Peyer's patch (tissue), 4 donors: ENCODE data around the gene TERB1. TPM values are rescaled to one million over a fixed set of nuclear protein-coding genes. Genes with fewer than 3 reads are reported as not detected.
A peak's percentile ranks its signal among the peaks of the same experiment; 100 is the strongest.

Experiments used
- DNase-seq, 3 donors: peaks; one replicate each; pipeline ENCODE4 v3.0.0-alpha.2; 2017 to 2019
- H3K27ac ChIP-seq, 4 donors: fragments of 200-600 bp; sonication (generic); one replicate each; pipeline ENCODE4 v1.5.1; 2016 to 2019
- H3K27me3 ChIP-seq, 2 donors: fragments of 200-600 bp; sonication (generic); one replicate each; pipeline ENCODE4 v1.5.1; 2019
- H3K36me3 ChIP-seq, 3 donors: fragments of 200-600 bp; sonication (generic); one replicate each; pipeline ENCODE4 v1.5.1; 2016 to 2019
- H3K4me1 ChIP-seq, 4 donors: fragments of 200-600 bp; sonication (generic); one replicate each; pipeline ENCODE4 v1.5.1; 2016 to 2019
- H3K4me3 ChIP-seq, 4 donors: fragments of 200-600 bp; sonication (generic); 1 replicate in 3 of 4; 2 replicates in 1 of 4; pipeline ENCODE4 v1.5.1; 2016 to 2019; ENCODE audit warnings: mild to moderate bottlenecking in 1 of 4
- H3K9me3 ChIP-seq, 4 donors: fragments of 200-600 bp; sonication (generic); one replicate each; pipeline ENCODE4 v1.5.1; 2016 to 2019; ENCODE audit warnings: mild to moderate bottlenecking in 1 of 4
- POLR2A ChIP-seq, 2 donors: fragments of 450-650 bp; IDR thresholded peaks; one replicate each; pipeline ENCODE4 v1.5.1; 2017; ENCODE audit warnings: antibody characterized with exemption in 2 of 2, mild to moderate bottlenecking in 2 of 2, moderate library complexity in 2 of 2
- total RNA-seq, 4 donors: library from RNA; depleted of rRNA; stranded (reverse); fragments of >200 nt; gene quantifications; one replicate each; pipeline ENCODE4 v1.1.0, GENCODE V29; 2016
- TF ChIP-seq, protein P1 (sequence below), 6 experiments: fragments of 450-650 bp in 4 of 6; fragments of 200-600 bp in 2 of 6; sonication (generic) in 1 of 6; IDR thresholded peaks; one replicate each; pipeline ENCODE4 v1.5.1; 2017 to 2019; ENCODE audit warnings: antibody characterized with exemption in 6 of 6, mild to moderate bottlenecking in 3 of 6, moderate library complexity in 1 of 6

TERB1 gene
- total RNA-seq, 4 donors from 2014 or later: 0.40 TPM; not detected in 3

- Histone ChIP-seq H3K36me3 (peaks cover 0 to 13% (median 0%) of the 10 kb centered on the region in 3 donors), H3K27me3 (no peaks in the 10 kb centered on the region), H3K9me3 (no peaks in the 10 kb centered on the region), H3K4me3 (no peak overlapping the region), H3K4me1 (peaks cover 0 to 22% (median 8%) of the 10 kb centered on the region in 4 donors), H3K27ac (no peak overlapping the region)
- no peak for DNase-seq
- TF ChIP-seq, protein P1, sequence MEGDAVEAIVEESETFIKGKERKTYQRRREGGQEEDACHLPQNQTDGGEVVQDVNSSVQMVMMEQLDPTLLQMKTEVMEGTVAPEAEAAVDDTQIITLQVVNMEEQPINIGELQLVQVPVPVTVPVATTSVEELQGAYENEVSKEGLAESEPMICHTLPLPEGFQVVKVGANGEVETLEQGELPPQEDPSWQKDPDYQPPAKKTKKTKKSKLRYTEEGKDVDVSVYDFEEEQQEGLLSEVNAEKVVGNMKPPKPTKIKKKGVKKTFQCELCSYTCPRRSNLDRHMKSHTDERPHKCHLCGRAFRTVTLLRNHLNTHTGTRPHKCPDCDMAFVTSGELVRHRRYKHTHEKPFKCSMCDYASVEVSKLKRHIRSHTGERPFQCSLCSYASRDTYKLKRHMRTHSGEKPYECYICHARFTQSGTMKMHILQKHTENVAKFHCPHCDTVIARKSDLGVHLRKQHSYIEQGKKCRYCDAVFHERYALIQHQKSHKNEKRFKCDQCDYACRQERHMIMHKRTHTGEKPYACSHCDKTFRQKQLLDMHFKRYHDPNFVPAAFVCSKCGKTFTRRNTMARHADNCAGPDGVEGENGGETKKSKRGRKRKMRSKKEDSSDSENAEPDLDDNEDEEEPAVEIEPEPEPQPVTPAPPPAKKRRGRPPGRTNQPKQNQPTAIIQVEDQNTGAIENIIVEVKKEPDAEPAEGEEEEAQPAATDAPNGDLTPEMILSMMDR (IDR thresholded peaks at IDR 0.05): no peak
- TF ChIP-seq POLR2A (IDR thresholded peaks at IDR 0.05): no peak
These were observed 48.4 kb downstream of the TERB1 start for GRCh38 chr16:66752958-66753357.

GRCh38 chr16:66752379-66752778 is 49.0 kb downstream of the TERB1 start:
- peaks cover 0 to 22% (median 8%) of the 10 kb centered on the region in 4 donors for H3K4me1 ChIP-seq
- H3K36me3 ChIP-seq: peaks cover 0 to 18% (median 0%) of the 10 kb centered on the region in 3 donors
- no peaks in the 10 kb centered on the region for H3K27me3 ChIP-seq
- H3K9me3 ChIP-seq: no peaks in the 10 kb centered on the region
- H3K27ac ChIP-seq: no peak overlapping the region
- H3K4me3 ChIP-seq: no peak overlapping the region
- TF ChIP-seq, protein P1 (IDR thresholded peaks at IDR 0.05): no peak
- no peak for TF ChIP-seq POLR2A (IDR thresholded peaks at IDR 0.05)
- DNase-seq: no peak

DNA sequence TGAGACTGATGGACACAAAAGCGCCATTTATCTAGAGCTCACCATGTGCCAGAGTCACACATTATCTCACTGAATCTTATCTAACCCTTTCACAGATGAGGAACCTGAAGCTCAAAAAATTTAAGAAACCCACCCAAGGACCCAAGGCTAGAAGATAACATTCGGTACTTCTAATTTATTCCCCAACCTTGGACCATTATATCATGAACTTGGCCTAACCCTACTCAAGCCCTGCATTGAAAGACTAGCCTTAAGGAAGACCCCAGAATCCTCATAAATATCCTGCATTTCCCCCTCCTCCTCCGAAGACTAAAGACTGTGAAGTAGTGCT is 49.4 kb downstream of the TERB1 start:
- H3K9me3 ChIP-seq: no peaks in the 10 kb centered on the region
- peak overlapping the region; percentile 97 to 100 (median 99) for H3K4me3 ChIP-seq
- TF ChIP-seq POLR2A (IDR thresholded peaks at IDR 0.05): no peak
- TF ChIP-seq, protein P1 (IDR thresholded peaks at IDR 0.05): no peak
- H3K27me3 ChIP-seq: no peaks in the 10 kb centered on the region
- peak overlapping the region; percentile 83 to 98 (median 84) for H3K27ac ChIP-seq
- H3K4me1 ChIP-seq: peaks cover 0 to 25% (median 8%) of the 10 kb centered on the region in 4 donors
- peaks cover 0 to 18% (median 0%) of the 10 kb centered on the region in 3 donors for H3K36me3 ChIP-seq
- no peak for DNase-seq

DNA sequence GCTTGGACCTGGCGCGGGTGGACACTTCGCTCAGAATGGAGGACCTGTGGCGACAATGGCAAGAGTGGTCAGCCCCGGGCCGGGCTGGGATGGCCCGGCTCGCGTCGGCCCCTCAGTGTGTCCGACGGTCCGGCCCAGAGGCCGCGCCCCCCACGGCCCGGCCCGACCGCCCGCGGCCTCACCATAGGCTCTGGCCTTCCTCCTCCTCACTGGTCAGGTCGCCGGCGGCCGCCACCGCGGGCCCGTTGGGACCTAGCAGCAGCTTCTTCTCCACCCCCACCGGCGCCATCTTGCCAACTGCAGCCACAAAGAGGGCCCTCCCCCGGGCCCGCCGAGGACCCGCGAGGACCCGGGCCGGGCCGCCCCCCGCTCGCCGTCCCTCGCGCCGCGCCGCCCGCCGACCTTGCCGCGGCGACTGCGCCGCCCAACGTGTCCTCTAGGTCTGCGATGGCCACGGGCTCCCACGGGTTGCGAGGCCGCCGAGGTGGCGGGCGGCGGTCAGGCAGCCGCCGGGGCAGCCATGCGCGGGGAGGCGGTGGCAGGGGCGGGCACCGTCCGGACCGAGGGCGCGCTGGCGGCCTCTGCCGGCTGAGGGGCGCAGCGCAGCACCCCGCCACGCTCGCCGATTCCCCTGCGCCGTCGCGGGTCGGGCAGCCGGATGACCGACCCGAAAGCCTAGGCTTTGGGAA is 49.9 kb downstream of the TERB1 start, which contains the start of gene DYNC1LI2:
TSS of gene DYNC1LI2 (minus strand) at position 307 of the 689 bp plus-strand sequence. CDS start at position 289, 18 bp downstream.
- Histone ChIP-seq H3K36me3 (peaks cover 0 to 18% (median 0%) of the 10 kb centered on the region in 3 donors), H3K27me3 (no peaks in the 10 kb centered on the region), H3K4me3 (peak within 1 kb of the TSS; percentile 97 to 100 (median 99)), H3K27ac (peak within 1 kb of the TSS; percentile 83 to 98 (median 84)), H3K9me3 (no peaks in the 10 kb centered on the region), H3K4me1 (peaks cover 0 to 27% (median 8%) of the 10 kb centered on the region in 4 donors)
- TF ChIP-seq, protein P1 (IDR thresholded peaks at IDR 0.05): peak; percentile 78 to 98 (median 95)
- peak in 1 of 2 donors; percentile 15 for TF ChIP-seq POLR2A (IDR thresholded peaks at IDR 0.05)
- peak; percentile 65 to 88 (median 84) for DNase-seq

DNA sequence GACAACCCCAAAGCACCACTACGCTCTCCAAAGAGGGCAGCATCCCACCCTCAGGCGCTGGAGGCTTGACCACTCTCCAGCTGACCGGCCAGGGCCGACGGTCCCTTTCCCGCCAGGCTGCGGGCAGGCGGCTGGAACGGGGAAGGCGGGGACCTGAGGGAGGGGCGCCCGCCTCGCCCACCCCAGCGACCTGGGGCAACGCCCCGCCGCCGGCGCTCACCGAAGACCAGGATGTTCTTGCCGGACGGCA is 50.4 kb downstream of the TERB1 start:
- H3K36me3 ChIP-seq: peaks cover 0 to 22% (median 0%) of the 10 kb centered on the region in 3 donors
- H3K27ac ChIP-seq: peak overlapping the region; percentile 83 to 98 (median 84)
- no peak for DNase-seq
- H3K4me3 ChIP-seq: peak overlapping the region; percentile 97 to 100 (median 99)
- no peaks in the 10 kb centered on the region for H3K9me3 ChIP-seq
- TF ChIP-seq POLR2A (IDR thresholded peaks at IDR 0.05): no peak
- TF ChIP-seq, protein P1 (IDR thresholded peaks at IDR 0.05): no peak
- no peaks in the 10 kb centered on the region for H3K27me3 ChIP-seq
- H3K4me1 ChIP-seq: peaks cover 0 to 27% (median 8%) of the 10 kb centered on the region in 4 donors
